GM19328 (cell line): Measurements from ENCODE around the gene CROCC2.

Experiments used
- ATAC-seq: cut with Tn5 transposase; IDR thresholded peaks from one replicate; pipeline ENCODE4 v1.9.1; 2021; ENCODE audit warnings: mild to moderate bottlenecking, moderate library complexity; ENCODE audit not compliant: unreplicated experiment

The CROCC2 gene

GRCh38 chr2:240875228-240876034 is 30.7 kb upstream of the CROCC2 start:
- ATAC-seq: no peak

GRCh38 chr2:240876035-240876474 is 30.1 kb upstream of the CROCC2 start:
- ATAC-seq: no peak

DNA sequence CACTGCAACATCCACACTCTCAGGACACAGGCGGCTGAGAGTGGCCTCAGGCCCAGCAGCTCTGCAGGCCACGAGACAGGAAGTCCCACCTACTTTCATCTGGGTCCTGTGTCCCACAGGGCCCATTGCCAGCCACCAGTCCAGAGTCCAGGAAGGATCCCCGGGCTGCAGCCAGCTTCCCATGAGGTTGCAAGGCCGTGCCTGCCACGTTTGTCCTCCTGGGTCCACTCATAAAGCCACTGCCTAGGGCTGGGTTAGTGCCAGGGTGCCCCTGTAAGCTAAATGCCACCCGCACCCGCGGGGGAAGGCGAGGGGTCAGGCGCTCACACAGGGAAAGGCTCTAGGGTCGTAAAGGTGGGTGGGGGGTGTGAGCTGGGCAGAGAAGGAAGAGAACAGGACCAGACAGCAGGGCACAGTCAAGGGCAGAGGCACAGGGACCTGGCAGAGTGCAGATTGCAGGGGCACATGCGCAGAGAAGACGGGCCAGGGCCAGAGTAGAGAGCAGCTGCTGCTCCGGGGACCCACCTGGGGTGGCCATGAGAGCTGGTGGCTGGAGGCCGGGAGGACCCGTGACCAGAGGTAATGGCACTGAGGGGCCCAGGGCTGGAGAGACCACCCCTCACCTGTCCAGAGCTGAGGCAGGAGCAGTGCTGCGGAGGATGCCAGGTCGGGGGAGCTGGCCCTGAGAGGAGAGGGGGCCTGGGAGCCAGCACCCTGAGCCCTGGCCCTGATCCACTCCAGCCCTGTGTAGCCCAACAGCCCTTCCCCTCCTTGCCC is 29.5 kb upstream of the CROCC2 start:
- ATAC-seq: no peak

DNA sequence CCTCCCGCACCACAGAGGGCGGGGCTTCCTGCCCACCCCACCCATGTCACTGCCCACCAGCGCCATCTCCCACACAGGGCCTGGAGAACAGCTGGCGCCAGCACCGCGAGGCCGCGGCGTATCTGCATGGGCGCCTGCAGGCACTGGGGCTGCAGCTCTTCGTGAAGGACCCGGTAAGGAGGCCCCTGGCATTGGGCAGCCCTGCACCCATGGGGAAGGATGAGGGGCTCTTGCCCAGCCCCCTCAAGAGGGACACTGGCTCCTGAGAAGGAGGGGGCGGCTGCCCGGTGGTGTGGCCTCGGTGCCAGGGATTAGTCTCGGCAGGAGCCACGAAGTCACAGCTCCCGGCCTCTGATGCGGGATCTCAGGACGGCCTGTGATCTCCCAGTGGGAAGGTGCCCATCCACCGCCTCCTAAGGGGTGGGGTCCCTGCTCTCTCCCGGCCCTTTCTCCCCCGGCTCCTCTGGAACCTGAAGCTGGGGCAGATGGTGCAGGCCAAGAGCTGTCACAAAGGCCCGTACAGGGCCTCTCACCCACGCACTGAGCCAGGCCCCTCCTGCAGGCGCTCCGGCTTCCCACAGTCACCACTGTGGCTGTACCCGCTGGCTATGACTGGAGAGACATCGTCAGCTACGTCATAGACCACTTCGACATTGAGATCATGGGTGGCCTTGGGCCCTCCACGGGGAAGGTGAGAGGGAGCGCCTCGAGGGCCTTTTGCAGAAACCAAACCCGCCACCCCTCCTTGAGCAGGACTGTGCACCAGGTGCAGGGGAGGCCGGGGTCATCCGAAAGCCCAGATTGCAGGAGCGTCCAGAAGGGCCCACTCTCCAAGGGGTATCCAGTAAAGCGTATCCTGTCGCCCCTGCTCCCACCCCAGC is 28.4 kb upstream of the CROCC2 start:
- no peak for ATAC-seq

DNA sequence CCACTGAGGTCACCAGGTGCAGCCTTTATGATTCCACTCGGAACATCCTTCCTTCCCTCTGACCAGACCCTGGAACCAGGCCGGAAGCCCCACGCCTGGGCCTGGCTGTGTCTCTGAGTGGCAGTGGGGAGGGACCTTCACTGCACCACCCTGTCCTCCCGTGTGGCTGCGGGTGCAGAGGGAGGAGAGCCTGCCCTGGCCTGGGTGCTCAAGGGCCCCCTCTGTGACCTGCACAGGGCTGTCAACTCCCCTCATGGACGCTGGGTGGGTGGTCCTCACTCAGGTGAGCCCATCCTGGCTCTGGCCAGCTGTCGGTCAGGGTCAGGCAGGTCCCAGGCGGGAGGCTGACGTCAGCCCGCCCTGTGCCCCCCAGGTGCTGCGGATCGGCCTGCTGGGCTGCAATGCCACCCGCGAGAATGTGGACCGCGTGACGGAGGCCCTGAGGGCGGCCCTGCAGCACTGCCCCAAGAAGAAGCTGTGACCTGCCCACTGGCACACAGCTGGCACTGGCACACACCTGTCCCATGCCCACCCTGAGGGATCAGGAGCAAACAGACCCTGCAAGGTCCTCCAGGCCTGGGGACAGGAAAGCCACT is 27.7 kb upstream of the CROCC2 start:
- no peak for ATAC-seq

GRCh38 chr2:240879105-240879504 is 27.0 kb upstream of the CROCC2 start:
- ATAC-seq: no peak

DNA sequence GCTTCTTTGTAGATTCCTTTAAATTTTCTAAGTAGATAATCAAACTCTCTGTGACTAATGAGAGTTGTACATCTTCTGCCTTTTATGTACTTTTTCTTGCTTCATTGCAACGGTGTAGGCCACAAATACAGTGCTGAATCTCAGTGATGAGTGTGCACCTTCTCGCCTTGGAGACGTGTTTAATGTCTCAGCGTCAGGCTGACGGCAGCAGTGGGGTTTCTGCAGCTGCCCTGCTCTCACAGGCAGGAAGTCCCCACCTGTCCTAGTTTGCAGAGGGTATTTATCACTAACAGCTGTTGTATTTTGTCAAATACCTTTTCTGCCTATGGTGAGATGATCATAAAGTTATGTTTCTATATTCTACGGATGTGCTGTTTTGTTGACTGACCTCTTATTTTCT is 24.2 kb upstream of the CROCC2 start:
- no peak for ATAC-seq

- ATAC-seq: no peak
Observed at GRCh38 chr2:240884221-240884620, 21.9 kb upstream of the CROCC2 start.

- no peak for ATAC-seq
Observed at GRCh38 chr2:240884745-240885144, 21.4 kb upstream of the CROCC2 start.

DNA sequence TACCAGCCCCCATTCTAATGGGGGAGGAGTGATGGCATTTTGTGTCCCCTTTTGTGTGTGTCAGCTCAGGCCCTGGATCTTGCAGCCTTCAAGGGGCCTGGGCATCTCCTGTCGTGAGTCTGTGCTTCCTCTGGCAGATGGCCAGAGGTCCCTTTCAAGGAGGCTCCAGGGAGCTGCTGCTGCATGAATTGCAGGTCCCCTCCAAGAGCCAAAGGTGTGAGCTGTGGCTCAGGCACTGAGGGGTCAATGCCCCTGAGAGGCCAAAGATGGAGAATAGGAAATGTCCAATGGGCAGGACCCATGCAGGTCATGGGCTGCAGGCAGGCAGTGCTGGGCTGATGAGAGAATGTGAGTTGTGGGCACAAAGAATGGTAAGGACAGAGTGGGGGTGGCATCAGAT is 20.6 kb upstream of the CROCC2 start:
- ATAC-seq: no peak

- no peak for ATAC-seq
Observed at GRCh38 chr2:240886023-240886565, 20.0 kb upstream of the CROCC2 start.

DNA sequence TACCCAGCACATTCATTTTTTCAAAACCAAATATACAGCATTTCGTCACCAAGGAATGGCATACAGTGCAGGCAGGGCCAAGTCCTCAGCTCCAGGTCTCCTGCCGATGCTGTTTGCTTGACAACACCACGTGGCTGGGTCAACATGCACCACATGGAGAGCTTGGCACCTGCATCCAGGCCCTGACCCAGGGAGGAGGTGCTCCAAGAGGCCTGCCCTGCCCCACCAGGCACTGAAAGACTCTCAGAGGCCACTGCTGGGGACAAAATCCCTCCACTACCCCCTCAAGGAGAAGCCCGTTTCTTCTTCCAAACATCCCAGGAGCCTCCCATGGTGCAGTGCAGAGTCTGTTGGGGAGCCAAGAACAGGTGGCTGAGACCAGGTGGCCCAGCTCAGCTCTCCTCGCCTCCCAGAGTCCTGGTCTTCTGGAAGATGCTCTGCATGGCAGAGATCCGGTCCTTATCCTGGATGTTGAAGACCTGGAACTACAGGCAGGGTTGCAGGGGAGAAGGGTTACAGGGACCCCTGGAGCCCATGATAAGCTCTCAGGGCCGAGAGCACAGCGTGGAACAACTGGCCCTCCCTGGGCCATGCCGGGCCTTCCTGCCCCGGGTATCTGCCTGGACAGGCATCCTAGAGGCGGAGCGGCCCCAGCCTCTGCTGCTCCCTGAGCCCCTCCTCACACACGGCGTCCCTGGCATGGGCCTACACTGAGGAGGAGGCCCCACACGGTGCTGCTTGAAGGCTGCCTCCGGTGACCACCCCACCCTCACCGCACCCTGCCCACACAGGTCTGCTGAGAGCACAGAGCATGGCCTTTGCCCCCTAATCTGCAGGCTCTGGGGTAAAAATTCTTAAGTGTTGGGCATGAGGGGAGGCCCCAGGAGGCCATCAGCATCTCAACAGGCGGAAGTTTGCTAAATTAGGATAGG is 19.2 kb upstream of the CROCC2 start:
- ATAC-seq: no peak

DNA sequence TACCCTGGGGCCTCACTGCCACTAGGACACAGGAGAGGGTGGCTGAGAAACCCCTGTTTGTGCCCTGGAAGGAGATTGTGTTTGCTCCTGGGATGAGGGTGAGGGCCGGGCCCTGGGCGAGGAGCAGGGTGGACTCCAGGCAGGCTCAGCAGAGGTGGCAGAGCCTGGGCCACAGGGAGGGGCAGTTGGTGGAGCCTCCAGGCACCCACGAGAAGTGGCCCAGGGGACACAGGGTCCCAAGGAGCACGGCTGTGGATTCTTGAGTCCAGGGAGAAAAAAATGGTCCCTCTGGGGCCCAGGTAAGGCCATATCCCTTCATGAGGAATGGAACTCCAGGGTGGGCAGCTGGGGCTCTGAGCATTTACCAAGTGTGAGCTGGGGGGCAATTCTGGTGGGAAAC is 18.5 kb upstream of the CROCC2 start:
- ATAC-seq: no peak

GRCh38 chr2:240888130-240888889 is 17.8 kb upstream of the CROCC2 start:
- ATAC-seq: no peak

DNA sequence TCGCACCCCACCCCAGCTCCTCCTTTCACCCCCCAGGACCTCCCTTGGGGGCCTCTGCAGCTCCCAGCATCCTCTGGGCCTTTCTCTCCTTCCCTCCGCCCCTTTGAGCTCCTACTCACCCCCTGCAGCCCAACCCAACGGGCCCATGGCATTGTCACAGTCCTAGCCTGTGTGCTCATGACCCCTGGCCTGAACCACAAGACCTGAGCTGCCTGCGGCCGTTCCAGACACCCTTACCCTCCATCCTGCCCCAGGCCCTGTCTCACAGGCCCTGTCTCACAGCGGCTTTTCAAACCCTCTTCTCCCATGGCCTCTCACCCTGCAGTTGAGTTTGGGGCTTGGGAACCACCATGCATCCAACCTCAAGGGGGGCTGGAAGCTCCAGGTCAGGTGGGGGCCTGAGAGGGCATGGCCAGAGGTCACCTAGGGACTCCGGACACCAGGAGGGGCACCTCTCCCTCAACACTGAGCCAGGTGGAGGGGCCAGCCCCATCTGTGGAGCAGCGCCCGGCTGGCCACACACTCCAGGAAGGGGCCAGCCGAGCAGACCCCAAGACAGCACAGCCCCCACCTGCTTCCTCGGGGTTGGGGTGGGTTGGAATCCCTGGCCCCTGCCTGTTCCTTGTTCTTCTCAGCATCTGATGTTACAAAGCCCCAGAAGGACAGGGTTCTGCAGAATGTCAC is 17.1 kb upstream of the CROCC2 start:
- no peak for ATAC-seq

GRCh38 chr2:240889601-240890560 is 16.3 kb upstream of the CROCC2 start:
- no peak for ATAC-seq

DNA sequence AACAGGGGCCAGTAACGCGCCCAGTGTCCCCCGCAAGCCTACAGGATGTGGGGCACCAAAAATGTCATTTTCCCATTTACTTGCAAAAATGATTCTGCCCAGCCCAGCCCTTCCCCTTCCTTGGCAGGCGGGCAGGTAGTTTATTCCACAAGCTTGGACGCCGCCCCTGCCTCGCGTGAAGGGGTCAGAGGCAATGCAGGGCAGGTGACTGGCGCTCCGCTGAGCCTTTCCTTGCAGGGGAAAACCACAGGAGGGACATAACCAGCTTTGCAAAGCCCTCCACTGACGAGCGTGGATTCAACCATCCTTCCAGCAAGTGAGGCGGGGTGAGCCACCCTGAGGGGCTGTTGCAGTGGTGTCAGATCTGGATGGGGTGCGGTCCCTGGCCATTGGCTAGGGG is 15.4 kb upstream of the CROCC2 start:
- no peak for ATAC-seq
